Vagina (tissue), 2 donors: Measurements from ENCODE around the gene ELF1. TPM values are rescaled to one million over a fixed set of nuclear protein-coding genes. Genes with fewer than 3 reads are reported as not detected.
A peak's percentile ranks its signal among the peaks of the same experiment; 100 is the strongest.
"Not testable (repeated sequence)": the region's sequence is repeated elsewhere in the genome, so short reads cannot be mapped to it uniquely, and the experiment has no call there.

ENCODE experiments used
- DNase-seq, 2 donors: peaks; one replicate each; pipeline ENCODE4 v3.0.0-alpha.2; 2017; ENCODE audit errors: extremely low spot score in 2 of 2
- H3K27ac ChIP-seq: fragments of 200-600 bp; sonication (generic); one replicate; pipeline ENCODE4 v1.5.1; 2019
- H3K27me3 ChIP-seq: fragments of 200-600 bp; sonication (generic); one replicate; pipeline ENCODE4 v1.5.1; 2019
- H3K36me3 ChIP-seq, 2 donors: fragments of 200-600 bp; sonication (generic); one replicate each; pipeline ENCODE4 v1.5.1; 2017 to 2019
- H3K4me1 ChIP-seq: fragments of 200-600 bp; sonication (generic); one replicate; pipeline ENCODE4 v1.5.1; 2019
- H3K4me3 ChIP-seq, 2 donors: fragments of 200-600 bp; sonication (generic); 1 replicate in 1 of 2; 2 replicates in 1 of 2; pipeline ENCODE4 v1.5.1; 2016 to 2019
- H3K9me3 ChIP-seq: fragments of 200-600 bp; sonication (generic); one replicate; pipeline ENCODE4 v1.5.1; 2019
- POLR2A ChIP-seq, 2 donors: fragments of 450-650 bp; IDR thresholded peaks; one replicate each; pipeline ENCODE4 v1.6.1; 2017; ENCODE audit warnings: antibody characterized with exemption in 2 of 2, mild to moderate bottlenecking in 2 of 2, moderate library complexity in 2 of 2
- POLR2AphosphoS5 ChIP-seq, 2 donors: sonication (generic); formaldehyde crosslinking; IDR thresholded peaks; one replicate each; pipeline ENCODE4 v1.9.0; 2017; ENCODE audit warnings: antibody characterized with exemption in 2 of 2, mild to moderate bottlenecking in 2 of 2, low read depth in 1 of 2; ENCODE audit not compliant: insufficient read depth in 1 of 2
- intact Hi-C: fragments of 100-400 bp; cut with DNase I; formaldehyde crosslinking; loops from one replicate; pipeline ENCODE4 v1.15.1; 2023
- total RNA-seq: library from RNA; depleted of rRNA; stranded (reverse); fragments of >200 nt; gene quantifications from one replicate; pipeline ENCODE4 v1.2.3, GENCODE V29; 2016
- TF ChIP-seq, protein P1 (sequence below), 3 experiments: fragments of 450-650 bp in 2 of 3; fragments of 200-600 bp in 1 of 3; sonication (generic) in 1 of 3; IDR thresholded peaks; one replicate each; pipeline ENCODE4 v1.5.1; 2017 to 2019; ENCODE audit warnings: antibody characterized with exemption in 3 of 3, mild to moderate bottlenecking in 2 of 3, moderate library complexity in 2 of 3

ELF1 gene
- total RNA-seq, 1 donor from 2014 or later, result 101 TPM

DNA sequence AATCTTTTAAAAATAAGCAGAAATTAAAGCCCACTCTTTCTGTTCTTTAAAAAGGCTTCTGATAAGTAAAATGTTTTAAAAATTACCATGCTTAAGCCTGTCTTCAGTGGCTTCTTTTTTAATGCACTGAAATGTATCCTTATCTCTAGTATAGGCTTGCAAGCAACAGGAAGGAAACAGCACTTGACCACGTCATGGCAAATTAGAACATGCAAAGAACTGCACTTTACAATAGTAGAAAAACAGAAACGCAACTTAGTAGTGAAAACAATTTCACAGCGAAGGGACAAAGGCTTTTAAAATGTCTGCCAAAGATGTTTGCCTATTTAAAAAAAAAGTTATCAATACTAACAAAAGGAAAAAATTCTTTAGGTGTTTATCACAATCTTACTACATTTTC, 36.3 kb downstream of the ELF1 start:
- DNase-seq, result no peak
- peak overlapping the region; percentile 77 for H3K27ac ChIP-seq
- H3K27me3 ChIP-seq, result no peaks in the 10 kb centered on the region
- intact Hi-C loops, result no loop called here
- H3K9me3 ChIP-seq, result no peaks in the 10 kb centered on the region
- peaks cover 78% of the 10 kb centered on the region for H3K4me1 ChIP-seq
- peak overlapping the region in 1 of 2 donors; percentile 32 for H3K4me3 ChIP-seq
- TF ChIP-seq POLR2A (IDR thresholded peaks at IDR 0.05) (peak in 1 of 2 donors; percentile 49), POLR2AphosphoS5 (IDR thresholded peaks at IDR 0.05; ENCODE audit: insufficient read depth in 1 of 2, low read depth in 1 of 2) (peak; percentile 26 to 91)
- TF ChIP-seq, protein P1, sequence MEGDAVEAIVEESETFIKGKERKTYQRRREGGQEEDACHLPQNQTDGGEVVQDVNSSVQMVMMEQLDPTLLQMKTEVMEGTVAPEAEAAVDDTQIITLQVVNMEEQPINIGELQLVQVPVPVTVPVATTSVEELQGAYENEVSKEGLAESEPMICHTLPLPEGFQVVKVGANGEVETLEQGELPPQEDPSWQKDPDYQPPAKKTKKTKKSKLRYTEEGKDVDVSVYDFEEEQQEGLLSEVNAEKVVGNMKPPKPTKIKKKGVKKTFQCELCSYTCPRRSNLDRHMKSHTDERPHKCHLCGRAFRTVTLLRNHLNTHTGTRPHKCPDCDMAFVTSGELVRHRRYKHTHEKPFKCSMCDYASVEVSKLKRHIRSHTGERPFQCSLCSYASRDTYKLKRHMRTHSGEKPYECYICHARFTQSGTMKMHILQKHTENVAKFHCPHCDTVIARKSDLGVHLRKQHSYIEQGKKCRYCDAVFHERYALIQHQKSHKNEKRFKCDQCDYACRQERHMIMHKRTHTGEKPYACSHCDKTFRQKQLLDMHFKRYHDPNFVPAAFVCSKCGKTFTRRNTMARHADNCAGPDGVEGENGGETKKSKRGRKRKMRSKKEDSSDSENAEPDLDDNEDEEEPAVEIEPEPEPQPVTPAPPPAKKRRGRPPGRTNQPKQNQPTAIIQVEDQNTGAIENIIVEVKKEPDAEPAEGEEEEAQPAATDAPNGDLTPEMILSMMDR (IDR thresholded peaks at IDR 0.05), result no peak
- no peaks in the 10 kb centered on the region for H3K36me3 ChIP-seq

DNA sequence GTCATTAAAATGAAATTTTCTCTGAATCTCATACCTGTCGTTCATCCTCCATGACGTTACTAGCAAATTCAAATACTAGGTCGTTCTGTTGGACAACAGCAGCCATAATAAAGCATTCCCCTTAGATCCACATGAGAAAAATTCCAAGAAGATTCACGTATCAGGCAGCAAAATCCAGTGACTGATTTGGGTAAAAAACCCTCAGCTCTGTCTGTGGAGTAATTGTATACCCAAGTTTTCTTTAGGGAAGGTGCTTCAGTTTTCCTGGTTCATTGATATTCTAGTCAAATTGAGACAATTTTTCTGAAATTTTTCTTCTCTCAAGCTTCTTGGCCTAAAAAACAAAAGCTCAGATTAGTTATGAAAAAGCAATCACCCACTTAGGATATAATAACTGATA, 37.2 kb downstream of the ELF1 start:
- TF ChIP-seq POLR2AphosphoS5 (IDR thresholded peaks at IDR 0.05; ENCODE audit: insufficient read depth in 1 of 2, low read depth in 1 of 2), result no peak
- no peak for TF ChIP-seq POLR2A (IDR thresholded peaks at IDR 0.05)
- DNase-seq, result no peak
- Histone ChIP-seq H3K4me1 (peaks cover 84% of the 10 kb centered on the region), H3K27ac (peak overlapping the region; percentile 77), H3K36me3 (no peaks in the 10 kb centered on the region), H3K27me3 (no peaks in the 10 kb centered on the region), H3K9me3 (no peaks in the 10 kb centered on the region), H3K4me3 (peak overlapping the region in 1 of 2 donors; percentile 32)
- intact Hi-C loops, result no loop called here

DNA sequence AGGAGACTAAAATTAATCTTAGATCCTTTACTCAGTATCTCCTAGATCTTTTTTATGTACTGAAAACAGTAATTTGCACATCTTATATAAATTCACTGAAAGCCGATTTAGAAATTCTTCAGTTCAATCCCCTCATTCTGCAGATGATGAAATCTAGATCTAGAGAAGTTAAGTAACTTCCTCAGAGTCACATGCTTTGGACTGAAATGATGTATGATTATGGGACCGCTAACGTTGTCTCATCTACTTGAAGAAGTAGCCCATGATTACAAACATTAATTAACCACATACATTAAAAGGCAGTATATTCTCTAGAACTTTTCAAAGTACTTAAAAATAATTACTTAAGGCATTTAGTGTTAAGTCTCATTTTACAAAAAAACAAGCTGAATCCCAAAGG, 37.8 kb downstream of the ELF1 start:
- peaks cover 87% of the 10 kb centered on the region for H3K4me1 ChIP-seq
- intact Hi-C loops, result no loop called here
- no peaks in the 10 kb centered on the region for H3K9me3 ChIP-seq
- H3K36me3 ChIP-seq, result no peaks in the 10 kb centered on the region
- H3K27ac ChIP-seq, result peak overlapping the region; percentile 77
- H3K4me3 ChIP-seq, result peak overlapping the region; percentile 6 to 32
- no peak for DNase-seq
- TF ChIP-seq, protein P1 (IDR thresholded peaks at IDR 0.05), result no peak
- TF ChIP-seq POLR2A (IDR thresholded peaks at IDR 0.05) (peak in 1 of 2 donors; percentile 16), POLR2AphosphoS5 (IDR thresholded peaks at IDR 0.05; ENCODE audit: insufficient read depth in 1 of 2, low read depth in 1 of 2) (peak in 1 of 2 donors; percentile 76)
- no peaks in the 10 kb centered on the region for H3K27me3 ChIP-seq

DNA sequence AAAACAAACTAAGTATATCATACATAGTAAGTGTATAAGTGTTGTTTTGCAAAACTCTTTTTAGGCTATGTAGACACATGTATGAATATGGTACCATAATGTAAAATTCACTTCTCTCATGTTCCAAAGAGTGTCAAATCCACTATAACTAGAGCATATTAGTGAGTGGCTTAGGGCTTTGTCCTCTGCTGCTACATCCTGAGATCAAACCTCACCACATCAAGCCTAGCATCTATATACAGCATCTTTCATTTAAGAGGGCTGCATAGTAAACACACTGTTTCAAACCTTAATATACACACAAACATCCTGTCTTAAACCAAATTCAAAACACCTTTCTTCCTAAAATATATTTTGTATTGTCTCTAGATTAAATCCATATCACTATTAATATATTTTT, 38.7 kb downstream of the ELF1 start:
- Histone ChIP-seq H3K27ac (peak overlapping the region; percentile 77), H3K27me3 (no peaks in the 10 kb centered on the region), H3K4me3 (peak overlapping the region in 1 of 2 donors; percentile 32), H3K4me1 (peaks cover 87% of the 10 kb centered on the region), H3K9me3 (no peaks in the 10 kb centered on the region), H3K36me3 (no peaks in the 10 kb centered on the region)
- TF ChIP-seq POLR2AphosphoS5 (IDR thresholded peaks at IDR 0.05; ENCODE audit: insufficient read depth in 1 of 2, low read depth in 1 of 2) (no peak), POLR2A (IDR thresholded peaks at IDR 0.05) (no peak)
- TF ChIP-seq, protein P1 (IDR thresholded peaks at IDR 0.05), result no peak
- intact Hi-C loops, result no loop called here
- DNase-seq, result no peak

DNA sequence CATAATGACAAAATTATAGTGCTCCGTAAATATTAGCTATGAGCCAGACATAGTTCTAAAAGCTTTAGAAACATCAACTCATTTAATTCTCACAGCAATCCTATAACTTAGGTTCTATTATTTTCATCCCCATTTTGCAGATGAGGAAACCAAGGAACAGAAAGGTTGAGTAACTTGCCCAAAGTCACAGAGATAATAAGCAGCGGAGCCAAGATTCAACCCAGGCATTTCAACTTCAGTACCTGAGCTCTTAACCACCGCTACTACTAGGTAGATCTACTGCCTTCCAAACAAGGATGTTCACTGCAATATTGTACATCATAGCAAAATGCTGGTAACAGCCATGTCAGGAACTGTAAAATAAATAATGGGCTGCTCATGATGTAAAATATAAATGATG, 39.9 kb downstream of the ELF1 start:
- Histone ChIP-seq H3K36me3 (no peaks in the 10 kb centered on the region), H3K4me1 (peaks cover 87% of the 10 kb centered on the region), H3K27ac (peak overlapping the region; percentile 38), H3K27me3 (no peaks in the 10 kb centered on the region), H3K9me3 (no peaks in the 10 kb centered on the region), H3K4me3 (peak overlapping the region in 1 of 2 donors; percentile 32)
- TF ChIP-seq POLR2A (IDR thresholded peaks at IDR 0.05) (no peak), POLR2AphosphoS5 (IDR thresholded peaks at IDR 0.05; ENCODE audit: insufficient read depth in 1 of 2, low read depth in 1 of 2) (no peak)
- TF ChIP-seq, protein P1 (IDR thresholded peaks at IDR 0.05), result no peak
- DNase-seq, result no peak
- intact Hi-C loops, result no loop called here

DNA sequence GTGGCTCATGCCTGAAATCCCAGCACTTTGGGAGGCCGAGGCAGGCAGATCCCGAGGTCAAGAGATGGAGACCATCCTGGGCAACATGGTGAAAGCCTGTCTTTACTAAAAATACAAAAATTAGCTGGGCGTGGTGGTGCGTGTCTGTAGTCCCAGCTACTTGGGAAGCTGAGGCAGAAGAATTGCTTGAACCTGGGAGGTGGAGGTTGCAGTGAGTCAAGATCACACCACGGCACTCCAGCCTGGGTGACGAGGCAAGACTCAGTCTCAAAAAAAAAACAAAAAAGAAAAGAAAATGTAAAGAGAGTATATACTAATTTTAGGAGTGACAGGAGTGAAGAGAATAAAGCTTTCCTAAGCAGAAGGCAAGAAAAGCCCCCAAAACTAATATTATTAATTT, 41.0 kb downstream of the ELF1 start:
- H3K4me1 ChIP-seq, result peaks cover 87% of the 10 kb centered on the region
- H3K27me3 ChIP-seq, intact Hi-C loops, H3K9me3 ChIP-seq, H3K4me3 ChIP-seq, DNase-seq, H3K27ac ChIP-seq, H3K36me3 ChIP-seq: not testable (repeated sequence)
